DOHH2 (cell line): ENCODE results near the gene FASN.

Experiments used
- H3F3A ChIP-seq: fragments of 200-600 bp; sonication (generic), shearing (Covaris generic); 2 replicates; pipeline ENCODE4 v1.6.0; 2016; ENCODE audit warnings: antibody characterized with exemption, mild to moderate bottlenecking; ENCODE audit not compliant: control insufficient read depth, insufficient read depth
- H3K27ac ChIP-seq: fragments of 200-600 bp; sonication (generic); 2 replicates; pipeline ENCODE4 v1.5.1; 2014; ENCODE audit warnings: low read depth, mild to moderate bottlenecking, low read length, moderate library complexity
- H3K27me3 ChIP-seq: fragments of 200-600 bp; sonication (generic); 2 replicates; pipeline ENCODE4 v1.6.1; 2014; ENCODE audit warnings: mild to moderate bottlenecking, low read length, mixed read lengths; ENCODE audit not compliant: control insufficient read depth
- H3K36me3 ChIP-seq: fragments of 200-600 bp; sonication (generic); 2 replicates; pipeline ENCODE4 v1.6.1; 2014; ENCODE audit warnings: mild to moderate bottlenecking, low read length, moderate library complexity, mixed read lengths; ENCODE audit not compliant: control insufficient read depth
- H3K4me1 ChIP-seq: fragments of 200-600 bp; sonication (generic); 2 replicates; pipeline ENCODE4 v1.6.1; 2014; ENCODE audit warnings: mild to moderate bottlenecking, low read length, mixed read lengths; ENCODE audit not compliant: control insufficient read depth
- H3K4me2 ChIP-seq: fragments of 200-600 bp; sonication (generic); 2 replicates; pipeline ENCODE4 v1.6.0; 2014; ENCODE audit warnings: mild to moderate bottlenecking, low read length, moderate library complexity
- H3K4me3 ChIP-seq: fragments of 200-600 bp; sonication (generic); 2 replicates; pipeline ENCODE4 v1.5.1; 2014; ENCODE audit warnings: mild to moderate bottlenecking, low read length, mixed read lengths
- H3K79me2 ChIP-seq: fragments of 200-600 bp; sonication (generic); 2 replicates; pipeline ENCODE4 v1.6.1; 2014; ENCODE audit warnings: mild to moderate bottlenecking, low read length, mixed read lengths; ENCODE audit not compliant: control insufficient read depth
- H3K9me2 ChIP-seq: fragments of 200-600 bp; sonication (generic); replicated peaks from 2 replicates; pipeline ENCODE4 v1.6.1; 2014; ENCODE audit warnings: mild to moderate bottlenecking, low read length, mixed read lengths; ENCODE audit not compliant: control insufficient read depth
- H3K9me3 ChIP-seq: fragments of 200-600 bp; sonication (generic); 2 replicates; pipeline ENCODE4 v1.6.1; 2014; ENCODE audit warnings: antibody characterized with exemption, low read length, mixed read lengths; ENCODE audit not compliant: control insufficient read depth, insufficient read depth
- H4K20me1 ChIP-seq: fragments of 200-600 bp; sonication (generic); 2 replicates; pipeline ENCODE4 v1.6.0; 2014; ENCODE audit warnings: low read depth, mild to moderate bottlenecking, antibody characterized with exemption, low read length, moderate library complexity; ENCODE audit not compliant: control insufficient read depth, insufficient read depth
- CTCF ChIP-seq: fragments of 200-600 bp; sonication (generic); IDR thresholded peaks from one replicate; pipeline ENCODE4 v1.5.1; 2014; ENCODE audit warnings: antibody characterized with exemption, mild to moderate bottlenecking, low read depth, low read length; ENCODE audit not compliant: poor library complexity, severe bottlenecking
- EZH2phosphoT487 ChIP-seq: fragments of 200-600 bp; sonication (generic); IDR thresholded peaks from 2 replicates; pipeline ENCODE4 v1.6.1; 2017; ENCODE audit warnings: borderline replicate concordance, mild to moderate bottlenecking, antibody characterized with exemption, low read length, moderate library complexity, mixed read lengths

The FASN gene

GRCh38 chr17:82056729-82057621, 41.1 kb downstream of the FASN start:
- H3K27ac ChIP-seq: no peak overlapping the region
- peaks cover 8% of the 10 kb centered on the region for H3K4me1 ChIP-seq
- H3K36me3 ChIP-seq: peaks cover 76% of the 10 kb centered on the region

GRCh38 chr17:82055965-82056728, 41.9 kb downstream of the FASN start:
- no peaks in the 10 kb centered on the region for H3K9me3 ChIP-seq
- no peaks in the 10 kb centered on the region for H3K27me3 ChIP-seq
- H3K36me3 ChIP-seq: peaks cover 70% of the 10 kb centered on the region
- no peak overlapping the region for H3K4me3 ChIP-seq
- H3K79me2 ChIP-seq: peaks cover 16% of the 10 kb centered on the region
- TF ChIP-seq EZH2phosphoT487: no peak
- no peak for TF ChIP-seq CTCF
- no peak overlapping the region for H3K27ac ChIP-seq
- H4K20me1 ChIP-seq: peaks cover 3% of the 10 kb centered on the region; the same call in 1 of the 2 replicates
- H3K4me2 ChIP-seq: no peak overlapping the region
- H3K9me2 ChIP-seq: no peaks in the 10 kb centered on the region
- no peaks in the 10 kb centered on the region for H3F3A ChIP-seq
- peaks cover 8% of the 10 kb centered on the region for H3K4me1 ChIP-seq

More at GRCh38 chr17:82056729-82057621, 41.1 kb downstream of the FASN start:
- Histone ChIP-seq H3K27me3 (no peaks in the 10 kb centered on the region), H3K79me2 (peaks cover 16% of the 10 kb centered on the region), H3K4me2 (no peak overlapping the region), H3K9me3 (no peaks in the 10 kb centered on the region), H4K20me1 (peaks cover 3% of the 10 kb centered on the region; the same call in 1 of the 2 replicates), H3K9me2 (no peaks in the 10 kb centered on the region), H3K4me3 (no peak overlapping the region), H3F3A (no peaks in the 10 kb centered on the region)
- TF ChIP-seq EZH2phosphoT487 (no peak), CTCF (no peak)

- Histone ChIP-seq H3K36me3 (peaks cover 61% of the 10 kb centered on the region), H3K27ac (no peak overlapping the region), H3K4me1 (peaks cover 16% of the 10 kb centered on the region), H3K9me2 (no peaks in the 10 kb centered on the region), H3K79me2 (peaks cover 19% of the 10 kb centered on the region), H3K27me3 (no peaks in the 10 kb centered on the region), H4K20me1 (peaks cover 3% of the 10 kb centered on the region; the same call in 1 of the 2 replicates), H3F3A (no peaks in the 10 kb centered on the region), H3K4me3 (no peak overlapping the region), H3K4me2 (no peak overlapping the region), H3K9me3 (no peaks in the 10 kb centered on the region)
- no peak for TF ChIP-seq EZH2phosphoT487
These were observed 42.7 kb downstream of the FASN start for GRCh38 chr17:82055023-82055964.
